22Rv1 (cell line): ENCODE data around the gene MAP1B.

ENCODE experiments used
- CTCF ChIP-seq: fragments of 450-650 bp; IDR thresholded peaks from 2 replicates; pipeline ENCODE4 v1.5.1; 2017; ENCODE audit warnings: mild to moderate bottlenecking
- ZFX ChIP-seq: fragments of 450-650 bp; IDR thresholded peaks from 2 replicates; pipeline ENCODE4 v1.6.1; 2017; ENCODE audit warnings: antibody characterized with exemption, borderline replicate concordance

DNA sequence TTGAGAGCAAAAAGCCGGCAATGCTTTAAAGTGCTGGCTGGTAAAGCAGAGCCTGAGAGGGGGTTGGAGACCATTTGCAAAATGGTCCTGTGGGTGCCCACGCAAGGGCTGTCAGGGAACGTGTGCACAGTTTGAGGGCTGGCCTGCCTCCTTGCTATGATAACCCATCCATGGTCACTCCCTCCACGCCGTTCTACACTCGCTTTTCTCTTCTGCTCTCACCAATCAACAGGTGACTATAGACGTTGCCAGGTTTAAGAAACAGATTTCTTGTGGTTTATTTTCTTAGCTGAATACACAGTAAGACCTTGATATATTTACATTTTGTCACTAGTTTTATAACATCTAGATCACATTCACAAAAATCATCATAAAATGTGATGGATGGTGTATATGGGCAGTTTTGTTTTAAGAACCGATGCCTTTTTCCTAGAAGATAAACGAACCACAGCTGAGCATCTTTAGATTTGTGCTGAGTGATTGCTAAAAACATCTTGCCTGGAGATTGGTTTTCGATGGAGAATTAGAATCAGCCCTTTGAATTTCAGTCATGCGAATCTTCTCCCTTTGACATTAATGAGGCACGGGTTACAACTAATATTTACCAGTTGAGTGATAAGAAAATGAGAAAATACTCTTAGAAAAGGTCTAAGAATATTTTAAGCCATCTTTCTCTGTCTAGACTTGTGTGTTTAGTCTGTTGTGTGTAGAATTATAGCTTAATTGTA is 13.9 kb downstream of the MAP1B start:
- TF ChIP-seq CTCF (no peak), ZFX (no peak)
